ENCODE measurements around the gene KCTD12.

The KCTD12 gene

GRCh38 chr13:76887076-76887563 lies 915 bp upstream of the KCTD12 start:
- TF ChIP-seq CTCF (IDR thresholded peaks at IDR 0.05; ENCODE audit: insufficient read depth, low read length): no peak
- TF ChIP-seq SPI1 (IDR thresholded peaks at IDR 0.05; ENCODE audit: borderline replicate concordance, low read depth): no peak
- no peak for TF ChIP-seq POLR2AphosphoS5 (IDR thresholded peaks at IDR 0.05; ENCODE audit: low read depth)
- TF ChIP-seq GABPA (IDR thresholded peaks at IDR 0.05; ENCODE audit: low read depth): no peak
- TF ChIP-seq REST (IDR thresholded peaks at IDR 0.05; ENCODE audit: insufficient replicate concordance, low read depth): no peak
- H3K27me3 ChIP-seq (ENCODE audit: insufficient read depth, poor library complexity, severe bottlenecking): peaks cover 35% of the 10 kb centered on the region

DNA sequence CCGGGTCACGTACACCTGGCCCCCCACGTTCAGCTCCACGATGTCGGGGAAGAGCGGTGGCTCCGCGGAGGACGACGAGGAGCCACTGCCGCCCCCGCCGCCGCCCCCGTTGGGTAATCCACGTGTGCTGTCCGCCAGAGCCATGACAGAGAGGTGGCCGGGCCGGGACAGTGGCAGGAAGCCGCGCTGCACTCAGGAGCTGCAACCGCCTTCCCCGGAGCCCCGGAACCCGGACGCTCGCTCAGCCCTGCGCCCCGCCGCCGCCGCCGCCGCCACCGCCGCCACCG lies 257 bp downstream of the KCTD12 start:
- Histone ChIP-seq H3K27me3 (ENCODE audit: insufficient read depth, poor library complexity, severe bottlenecking) (peaks cover 33% of the 10 kb centered on the region), H3K27ac (replicated peaks) (peak overlapping the region; percentile 38), H3K4me3 (replicated peaks; ENCODE audit: insufficient read depth, low read length) (peak overlapping the region; percentile 74)
- TF ChIP-seq SPI1 (IDR thresholded peaks at IDR 0.05; ENCODE audit: borderline replicate concordance, low read depth) (no peak), REST (IDR thresholded peaks at IDR 0.05; ENCODE audit: insufficient replicate concordance, low read depth) (no peak), POLR2AphosphoS5 (IDR thresholded peaks at IDR 0.05; ENCODE audit: low read depth) (no peak), CTCF (IDR thresholded peaks at IDR 0.05; ENCODE audit: insufficient read depth, low read length) (no peak), GABPA (IDR thresholded peaks at IDR 0.05; ENCODE audit: low read depth) (no peak)
- DNase-seq (ENCODE audit: low read depth in 1 of 2, low spot score in 1 of 2): no peak

More at GRCh38 chr13:76887076-76887563, 915 bp upstream of the KCTD12 start:
- Histone ChIP-seq H3K27ac (replicated peaks) (no peak overlapping the region), H3K4me3 (replicated peaks; ENCODE audit: insufficient read depth, low read length) (peak overlapping the region; percentile 74)
- DNase-seq (ENCODE audit: low read depth in 1 of 2, low spot score in 1 of 2): no peak

DNA sequence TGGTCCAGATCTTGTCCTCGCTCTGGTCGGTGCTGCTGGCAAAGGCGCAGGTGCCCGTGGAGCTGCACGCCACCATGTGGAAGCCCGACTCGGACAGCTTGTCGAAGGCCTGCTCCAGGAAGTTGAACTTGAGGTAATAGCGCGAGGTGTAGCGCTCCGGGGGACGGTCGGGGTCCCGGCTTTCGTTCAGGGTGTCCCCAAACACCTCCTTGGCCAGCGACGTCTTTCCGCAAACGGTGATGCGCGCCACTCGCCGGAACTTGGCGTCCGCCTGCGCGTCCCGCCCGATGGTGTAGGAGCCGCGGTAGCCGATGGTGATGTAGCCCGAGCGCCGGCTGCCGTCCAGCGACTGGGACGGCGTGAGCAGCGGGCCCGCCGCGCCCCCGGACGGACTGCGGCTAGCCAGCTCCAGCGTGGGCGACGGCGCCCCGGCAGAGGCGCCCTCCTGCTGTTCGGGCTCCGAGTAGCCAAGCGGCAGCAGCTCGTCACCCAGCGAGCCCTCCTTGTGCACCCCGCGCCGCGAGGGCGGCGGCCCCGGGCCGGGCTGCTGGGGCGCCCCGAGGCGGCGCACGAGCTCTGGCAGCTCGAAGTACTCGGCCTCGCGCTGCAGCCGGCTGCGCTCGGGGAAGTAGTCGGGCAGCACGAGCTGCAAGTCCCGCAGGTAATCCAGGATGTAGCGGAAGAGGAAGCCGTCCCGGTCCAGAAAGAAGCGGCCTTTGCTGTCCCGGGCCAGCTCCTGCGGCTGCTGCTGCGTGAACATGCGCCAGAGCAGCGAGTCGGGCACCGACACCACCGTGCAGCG lies 801 bp downstream of the KCTD12 start:
- H3K4me3 ChIP-seq (replicated peaks; ENCODE audit: insufficient read depth, low read length): peak overlapping the region; percentile 74
- peak in 1 of 2 experiments; percentile 80 for DNase-seq (ENCODE audit: low read depth in 1 of 2, low spot score in 1 of 2)
- TF ChIP-seq REST (IDR thresholded peaks at IDR 0.05; ENCODE audit: insufficient replicate concordance, low read depth) (no peak), CTCF (IDR thresholded peaks at IDR 0.05; ENCODE audit: insufficient read depth, low read length) (peak; percentile 19)
- H3K27ac ChIP-seq (replicated peaks): peak overlapping the region; percentile 38
- peaks cover 30% of the 10 kb centered on the region for H3K27me3 ChIP-seq (ENCODE audit: insufficient read depth, poor library complexity, severe bottlenecking)

Data from HL-60 (cell line).